HL-60 (cell line): ENCODE measurements around the gene TEC.

Experiments
- GABPA ChIP-seq: IDR thresholded peaks from 2 replicates; pipeline ENCODE4 v1.6.1; 2012; ENCODE audit warnings: low read depth
- TF ChIP-seq, protein P1 (sequence below): IDR thresholded peaks from one replicate; pipeline ENCODE4 v1.5.1; 2011; ENCODE audit warnings: low read length, control low read depth, inconsistent platforms; ENCODE audit not compliant: insufficient read depth
- TF ChIP-seq, protein P2 (sequence below): IDR thresholded peaks from 2 replicates; pipeline ENCODE4 v1.6.1; 2012; ENCODE audit warnings: low read depth; ENCODE audit not compliant: insufficient replicate concordance

DNA sequence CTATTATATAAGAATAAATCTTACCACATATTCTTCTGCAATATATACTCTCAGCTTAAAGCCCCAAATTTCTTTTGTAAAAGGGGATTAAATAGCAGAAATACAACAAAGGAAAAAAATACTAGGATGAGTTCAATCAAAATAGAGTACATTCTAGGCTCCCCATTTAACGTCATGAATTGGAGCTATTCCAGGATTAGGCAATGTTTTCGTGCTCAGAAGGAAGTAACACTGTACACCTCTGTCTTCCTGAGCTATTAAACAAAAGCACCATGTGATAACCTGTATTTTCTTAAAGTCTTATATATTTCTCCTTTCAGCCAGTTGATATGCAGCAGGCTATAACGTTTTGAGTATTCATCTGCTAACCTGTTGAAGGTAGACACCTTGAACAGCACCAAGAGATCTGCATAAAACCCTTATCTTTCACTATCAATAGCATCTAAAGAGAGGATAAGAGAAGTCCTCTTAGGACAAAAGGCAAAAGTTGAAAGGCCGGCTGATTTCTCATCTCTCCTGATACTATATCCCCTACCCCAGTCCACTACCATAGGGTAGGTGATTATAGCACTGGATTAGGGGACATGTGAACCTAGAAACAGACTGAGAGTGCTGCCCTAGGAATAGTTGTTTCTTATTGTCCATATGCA, 31.5 kb downstream of the TEC start:
- TF ChIP-seq, protein P1, sequence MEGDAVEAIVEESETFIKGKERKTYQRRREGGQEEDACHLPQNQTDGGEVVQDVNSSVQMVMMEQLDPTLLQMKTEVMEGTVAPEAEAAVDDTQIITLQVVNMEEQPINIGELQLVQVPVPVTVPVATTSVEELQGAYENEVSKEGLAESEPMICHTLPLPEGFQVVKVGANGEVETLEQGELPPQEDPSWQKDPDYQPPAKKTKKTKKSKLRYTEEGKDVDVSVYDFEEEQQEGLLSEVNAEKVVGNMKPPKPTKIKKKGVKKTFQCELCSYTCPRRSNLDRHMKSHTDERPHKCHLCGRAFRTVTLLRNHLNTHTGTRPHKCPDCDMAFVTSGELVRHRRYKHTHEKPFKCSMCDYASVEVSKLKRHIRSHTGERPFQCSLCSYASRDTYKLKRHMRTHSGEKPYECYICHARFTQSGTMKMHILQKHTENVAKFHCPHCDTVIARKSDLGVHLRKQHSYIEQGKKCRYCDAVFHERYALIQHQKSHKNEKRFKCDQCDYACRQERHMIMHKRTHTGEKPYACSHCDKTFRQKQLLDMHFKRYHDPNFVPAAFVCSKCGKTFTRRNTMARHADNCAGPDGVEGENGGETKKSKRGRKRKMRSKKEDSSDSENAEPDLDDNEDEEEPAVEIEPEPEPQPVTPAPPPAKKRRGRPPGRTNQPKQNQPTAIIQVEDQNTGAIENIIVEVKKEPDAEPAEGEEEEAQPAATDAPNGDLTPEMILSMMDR, result no peak
- no peak for TF ChIP-seq GABPA
- TF ChIP-seq, protein P2, sequence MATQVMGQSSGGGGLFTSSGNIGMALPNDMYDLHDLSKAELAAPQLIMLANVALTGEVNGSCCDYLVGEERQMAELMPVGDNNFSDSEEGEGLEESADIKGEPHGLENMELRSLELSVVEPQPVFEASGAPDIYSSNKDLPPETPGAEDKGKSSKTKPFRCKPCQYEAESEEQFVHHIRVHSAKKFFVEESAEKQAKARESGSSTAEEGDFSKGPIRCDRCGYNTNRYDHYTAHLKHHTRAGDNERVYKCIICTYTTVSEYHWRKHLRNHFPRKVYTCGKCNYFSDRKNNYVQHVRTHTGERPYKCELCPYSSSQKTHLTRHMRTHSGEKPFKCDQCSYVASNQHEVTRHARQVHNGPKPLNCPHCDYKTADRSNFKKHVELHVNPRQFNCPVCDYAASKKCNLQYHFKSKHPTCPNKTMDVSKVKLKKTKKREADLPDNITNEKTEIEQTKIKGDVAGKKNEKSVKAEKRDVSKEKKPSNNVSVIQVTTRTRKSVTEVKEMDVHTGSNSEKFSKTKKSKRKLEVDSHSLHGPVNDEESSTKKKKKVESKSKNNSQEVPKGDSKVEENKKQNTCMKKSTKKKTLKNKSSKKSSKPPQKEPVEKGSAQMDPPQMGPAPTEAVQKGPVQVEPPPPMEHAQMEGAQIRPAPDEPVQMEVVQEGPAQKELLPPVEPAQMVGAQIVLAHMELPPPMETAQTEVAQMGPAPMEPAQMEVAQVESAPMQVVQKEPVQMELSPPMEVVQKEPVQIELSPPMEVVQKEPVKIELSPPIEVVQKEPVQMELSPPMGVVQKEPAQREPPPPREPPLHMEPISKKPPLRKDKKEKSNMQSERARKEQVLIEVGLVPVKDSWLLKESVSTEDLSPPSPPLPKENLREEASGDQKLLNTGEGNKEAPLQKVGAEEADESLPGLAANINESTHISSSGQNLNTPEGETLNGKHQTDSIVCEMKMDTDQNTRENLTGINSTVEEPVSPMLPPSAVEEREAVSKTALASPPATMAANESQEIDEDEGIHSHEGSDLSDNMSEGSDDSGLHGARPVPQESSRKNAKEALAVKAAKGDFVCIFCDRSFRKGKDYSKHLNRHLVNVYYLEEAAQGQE, result no peak
